ENCODE data around the gene GOSR1.
"Not testable (repeated sequence)": the region's sequence is repeated elsewhere in the genome, so short reads cannot be mapped to it uniquely, and the experiment has no call there.

GRCh38 chr17:30561766-30562165 lies 84.6 kb downstream of the GOSR1 start:
- TF ChIP-seq CTCF, EZH2 (IDR thresholded peaks at IDR 0.05): not testable (repeated sequence)
